PC-9 (cell line): Measurements from ENCODE around the gene FBXO2. TPM values are rescaled to one million over a fixed set of nuclear protein-coding genes. Genes with fewer than 3 reads are reported as not detected.
"Not testable (repeated sequence)": the region's sequence is repeated elsewhere in the genome, so short reads cannot be mapped to it uniquely, and the experiment has no call there.

Source experiments
- BruUV-seq: library from RNA; stranded (reverse); fragments of 400-500 nt; replicated peaks from 2 replicates; lab custom pipeline; 2021; lab: Mats Ljungman, UMichigan
- CTCF ChIA-PET: fragments of 300-600 bp; sonication (Branson Sonifier 250); formaldehyde crosslinking; loops from one replicate; lab custom pipeline; 2022; ENCODE audit warnings: antibody characterized with exemption; lab: Charles Lee
- POLR2A ChIA-PET: fragments of 300-600 bp; sonication (Branson Sonifier 250); formaldehyde crosslinking; loops from one replicate; lab custom pipeline; 2022; ENCODE audit warnings: antibody characterized with exemption; ENCODE audit not compliant: unreplicated experiment; lab: Charles Lee
- DNase-seq, 2 experiments: peaks; one replicate each; pipeline versions ENCODE4 v3.0.0 to v3.0.0-alpha.2; 2015 to 2022; ENCODE audit warnings: mixed read lengths in 1 of 2
- H2AFZ ChIP-seq: fragments of 200-600 bp; sonication (generic); 2 replicates; pipeline ENCODE4 v1.8.1; 2017; ENCODE audit warnings: antibody characterized with exemption
- H3F3A ChIP-seq: fragments of 200-600 bp; sonication (generic); 2 replicates; pipeline ENCODE4 v1.8.1; 2017; ENCODE audit warnings: antibody characterized with exemption, mild to moderate bottlenecking, low read depth; ENCODE audit not compliant: insufficient read depth
- H3K27ac ChIP-seq: fragments of 200-600 bp; sonication (generic); 2 replicates; pipeline ENCODE4 v1.6.1; 2016; ENCODE audit warnings: mixed run types
- H3K27me3 ChIP-seq: fragments of 200-600 bp; sonication (generic); 2 replicates; pipeline ENCODE4 v1.6.1; 2016; ENCODE audit warnings: low read depth, mixed run types; ENCODE audit not compliant: insufficient read depth
- H3K36me3 ChIP-seq: fragments of 200-600 bp; sonication (generic); 2 replicates; pipeline ENCODE4 v1.6.1; 2016; ENCODE audit warnings: low read depth, mixed run types
- H3K4me1 ChIP-seq: fragments of 200-600 bp; sonication (generic); replicated peaks from 2 replicates; pipeline ENCODE4 v1.6.1; 2016; ENCODE audit warnings: mixed run types; ENCODE audit not compliant: insufficient read depth
- H3K4me2 ChIP-seq: fragments of 200-600 bp; sonication (generic); 2 replicates; pipeline ENCODE4 v1.6.1; 2017; ENCODE audit warnings: mixed run types
- H3K4me3 ChIP-seq: fragments of 200-600 bp; sonication (generic); 2 replicates; pipeline ENCODE4 v1.6.1; 2016; ENCODE audit warnings: mixed run types
- H3K79me2 ChIP-seq: fragments of 200-600 bp; sonication (generic); 2 replicates; pipeline ENCODE4 v1.6.1; 2017; ENCODE audit warnings: low read depth, mixed run types
- H3K9me2 ChIP-seq: fragments of 200-600 bp; sonication (generic); 2 replicates; pipeline ENCODE4 v1.8.1; 2017; ENCODE audit warnings: mild to moderate bottlenecking; ENCODE audit not compliant: insufficient read depth
- H3K9me3 ChIP-seq: fragments of 200-600 bp; sonication (generic); 2 replicates; pipeline ENCODE4 v1.8.1; 2016; ENCODE audit warnings: low read depth; ENCODE audit not compliant: insufficient read depth
- H4K20me1 ChIP-seq: fragments of 200-600 bp; sonication (generic); 2 replicates; pipeline ENCODE4 v1.8.1; 2017; ENCODE audit not compliant: insufficient read depth
- EZH2 ChIP-seq: fragments of 200-600 bp; sonication (generic); IDR thresholded peaks from 2 replicates; pipeline ENCODE4 v1.8.0; 2017; ENCODE audit warnings: antibody characterized with exemption, low read depth
- intact Hi-C: fragments of 100-400 bp; cut with micrococcal nuclease; formaldehyde crosslinking; loops from one replicate; pipeline ENCODE4 v1.10.0; 2022; ENCODE audit not compliant: unreplicated experiment
- total RNA-seq: library from RNA; stranded (reverse); gene quantifications from 2 replicates; pipeline ENCODE4 v1.2.3, GENCODE V29; 2021
- TF ChIP-seq, protein P1 (sequence below): fragments of 200-600 bp; sonication (generic); conservative IDR thresholded peaks from 2 replicates; pipeline ENCODE4 v1.6.1; 2017; ENCODE audit warnings: mixed run types, antibody characterized with exemption, mild to moderate bottlenecking, moderate library complexity

Gene FBXO2
- total RNA-seq, 1 experiment from 2014 or later = 40.3 TPM

DNA sequence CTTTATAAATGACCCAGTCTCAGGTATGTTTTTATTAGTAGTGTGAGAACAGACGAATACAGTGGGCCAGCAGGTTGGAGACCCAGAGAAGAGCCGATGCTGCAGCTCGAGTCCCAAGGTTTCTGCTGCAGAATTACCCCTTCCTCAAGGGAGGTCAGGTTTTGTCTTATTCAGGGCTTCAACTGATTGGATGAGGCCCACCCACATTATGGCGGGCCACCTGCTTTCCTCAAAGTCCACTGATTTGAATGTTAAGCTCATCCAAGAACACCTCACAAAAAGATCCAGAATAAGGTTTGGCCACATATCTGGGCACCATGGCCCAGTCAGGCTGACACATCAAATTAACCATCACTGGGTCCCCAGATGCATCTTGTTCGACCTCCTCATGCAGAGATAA, 40.9 kb downstream of the FBXO2 start:
- Histone ChIP-seq H4K20me1 (no peaks in the 10 kb centered on the region), H3K4me3 (no peak overlapping the region), H3F3A (no peaks in the 10 kb centered on the region), H3K9me3 (no peaks in the 10 kb centered on the region), H2AFZ (no peak overlapping the region), H3K79me2 (no peaks in the 10 kb centered on the region), H3K27ac (no peak overlapping the region), H3K4me1 (no peaks in the 10 kb centered on the region), H3K27me3 (peaks cover 74% of the 10 kb centered on the region), H3K4me2 (no peak overlapping the region), H3K36me3 (no peaks in the 10 kb centered on the region), H3K9me2 (no peaks in the 10 kb centered on the region)
- ChIA-PET CTCF (no interaction called here), POLR2A (no interaction called here)
- no peak for TF ChIP-seq EZH2
- TF ChIP-seq, protein P1, sequence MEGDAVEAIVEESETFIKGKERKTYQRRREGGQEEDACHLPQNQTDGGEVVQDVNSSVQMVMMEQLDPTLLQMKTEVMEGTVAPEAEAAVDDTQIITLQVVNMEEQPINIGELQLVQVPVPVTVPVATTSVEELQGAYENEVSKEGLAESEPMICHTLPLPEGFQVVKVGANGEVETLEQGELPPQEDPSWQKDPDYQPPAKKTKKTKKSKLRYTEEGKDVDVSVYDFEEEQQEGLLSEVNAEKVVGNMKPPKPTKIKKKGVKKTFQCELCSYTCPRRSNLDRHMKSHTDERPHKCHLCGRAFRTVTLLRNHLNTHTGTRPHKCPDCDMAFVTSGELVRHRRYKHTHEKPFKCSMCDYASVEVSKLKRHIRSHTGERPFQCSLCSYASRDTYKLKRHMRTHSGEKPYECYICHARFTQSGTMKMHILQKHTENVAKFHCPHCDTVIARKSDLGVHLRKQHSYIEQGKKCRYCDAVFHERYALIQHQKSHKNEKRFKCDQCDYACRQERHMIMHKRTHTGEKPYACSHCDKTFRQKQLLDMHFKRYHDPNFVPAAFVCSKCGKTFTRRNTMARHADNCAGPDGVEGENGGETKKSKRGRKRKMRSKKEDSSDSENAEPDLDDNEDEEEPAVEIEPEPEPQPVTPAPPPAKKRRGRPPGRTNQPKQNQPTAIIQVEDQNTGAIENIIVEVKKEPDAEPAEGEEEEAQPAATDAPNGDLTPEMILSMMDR = no peak
- DNase-seq = no peak
- no TSS peak for BruUV-seq
- intact Hi-C loops = no loop called here

DNA sequence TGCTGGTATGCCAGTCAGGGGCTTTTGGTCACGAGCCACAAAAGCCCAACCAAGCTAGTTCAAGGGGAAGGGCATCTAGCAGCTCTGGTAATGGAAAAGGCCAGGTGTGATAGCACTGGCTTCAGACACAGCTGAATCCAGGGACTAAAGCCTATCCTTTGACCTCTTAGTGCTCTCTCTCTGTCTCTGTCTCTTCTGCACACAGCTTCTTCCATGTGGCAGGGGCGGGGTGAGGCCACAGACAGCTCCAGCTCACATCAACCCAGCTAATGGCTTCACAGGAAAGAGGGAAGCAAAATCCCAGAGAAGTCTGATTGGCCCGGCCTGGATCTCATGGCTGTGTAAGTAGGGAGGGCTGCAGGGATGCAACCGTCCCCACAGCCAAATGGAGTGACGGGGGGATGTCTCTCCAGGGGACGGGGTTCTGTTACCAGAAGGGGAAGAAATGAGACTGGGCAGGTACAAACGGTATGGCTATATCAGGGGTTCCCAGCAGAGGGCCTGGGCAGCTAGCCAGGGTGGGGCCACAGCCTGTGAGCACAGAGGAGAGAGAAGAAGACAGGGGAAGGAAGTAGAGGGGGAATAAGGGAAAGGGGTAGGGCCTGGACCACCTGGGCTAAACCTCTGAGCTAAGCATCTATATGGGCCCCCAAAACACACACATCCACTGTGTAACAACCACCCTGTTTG, 42.4 kb downstream of the FBXO2 start:
- H3K79me2 ChIP-seq = no peaks in the 10 kb centered on the region
- intact Hi-C loops = no loop called here
- no peak overlapping the region for H3K4me2 ChIP-seq
- ChIA-PET CTCF (no interaction called here), POLR2A (no interaction called here)
- no peaks in the 10 kb centered on the region for H3K36me3 ChIP-seq
- H3K9me3 ChIP-seq = no peaks in the 10 kb centered on the region
- H3K4me1 ChIP-seq = no peaks in the 10 kb centered on the region
- no peak overlapping the region for H2AFZ ChIP-seq
- no peak for DNase-seq
- TF ChIP-seq, protein P1 = no peak
- no peak for TF ChIP-seq EZH2
- no TSS peak for BruUV-seq
- no peaks in the 10 kb centered on the region for H4K20me1 ChIP-seq
- no peak overlapping the region for H3K27ac ChIP-seq
- H3F3A ChIP-seq = no peaks in the 10 kb centered on the region
- no peak overlapping the region for H3K4me3 ChIP-seq
- no peaks in the 10 kb centered on the region for H3K9me2 ChIP-seq
- peaks cover 71% of the 10 kb centered on the region for H3K27me3 ChIP-seq

DNA sequence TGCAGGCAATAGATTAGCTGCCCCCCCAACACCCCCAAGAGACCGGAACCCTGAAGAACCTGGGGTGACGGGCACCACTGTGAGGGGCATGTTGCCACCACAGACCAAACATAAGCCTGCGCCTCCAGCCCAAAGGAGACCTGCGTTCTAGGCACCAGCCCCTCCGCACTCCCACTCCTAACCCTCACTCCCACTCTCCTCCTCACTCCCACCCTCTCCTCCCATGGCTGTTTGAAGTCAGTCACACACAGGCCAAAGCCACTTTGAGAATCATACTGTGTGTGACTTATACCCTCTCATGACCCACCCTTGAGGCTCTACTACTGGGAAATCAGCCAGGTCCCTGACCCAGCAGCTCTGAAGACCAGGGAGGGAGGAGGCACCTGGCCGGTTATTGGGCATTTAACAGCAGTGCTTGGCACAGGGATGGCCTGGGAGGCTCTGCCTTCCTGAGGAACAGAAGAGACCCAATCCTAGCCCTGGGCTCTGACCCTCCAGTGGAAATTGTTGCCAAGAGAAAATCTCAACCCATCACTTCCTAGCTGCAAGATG, 43.5 kb downstream of the FBXO2 start:
- H3K36me3 ChIP-seq = no peaks in the 10 kb centered on the region
- H3K27me3 ChIP-seq = peaks cover 73% of the 10 kb centered on the region
- H3K4me1 ChIP-seq = no peaks in the 10 kb centered on the region
- ChIA-PET CTCF (no interaction called here), POLR2A (no interaction called here)
- H3K4me3 ChIP-seq = no peak overlapping the region
- DNase-seq = no peak
- no peaks in the 10 kb centered on the region for H3F3A ChIP-seq
- BruUV-seq = no TSS peak
- no peaks in the 10 kb centered on the region for H4K20me1 ChIP-seq
- H3K79me2 ChIP-seq = no peaks in the 10 kb centered on the region
- H3K9me3 ChIP-seq = no peaks in the 10 kb centered on the region
- no peak overlapping the region for H3K27ac ChIP-seq
- intact Hi-C loops = no loop called here
- no peak overlapping the region for H2AFZ ChIP-seq
- no peak overlapping the region for H3K4me2 ChIP-seq
- TF ChIP-seq, protein P1 = no peak
- no peak for TF ChIP-seq EZH2
- H3K9me2 ChIP-seq = no peaks in the 10 kb centered on the region

DNA sequence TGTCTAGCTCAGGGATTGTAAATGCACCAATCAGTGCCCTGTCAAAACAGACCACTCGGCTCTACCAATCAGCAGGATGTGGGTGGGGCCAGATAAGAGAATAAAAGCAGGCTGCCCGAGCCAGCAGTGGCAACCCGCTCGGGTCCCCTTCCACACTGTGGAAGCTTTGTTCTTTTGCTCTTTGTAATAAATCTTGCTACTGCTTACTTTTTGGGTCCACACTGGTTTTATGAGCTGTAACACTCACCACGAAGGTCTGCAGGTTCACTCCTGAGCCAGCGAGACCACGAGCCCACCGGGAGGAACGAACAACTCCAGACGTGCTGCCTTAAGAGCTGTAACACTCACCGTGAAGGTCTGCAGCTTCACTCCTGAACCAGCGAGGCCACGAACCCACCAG, 44.9 kb downstream of the FBXO2 start:
- H3K4me3 ChIP-seq, H3F3A ChIP-seq, BruUV-seq, H2AFZ ChIP-seq, H3K9me2 ChIP-seq, POLR2A ChIA-PET, H3K79me2 ChIP-seq, H4K20me1 ChIP-seq, H3K36me3 ChIP-seq, H3K27ac ChIP-seq, DNase-seq, H3K4me2 ChIP-seq, H3K9me3 ChIP-seq, intact Hi-C loops, H3K4me1 ChIP-seq: not testable (repeated sequence)
- H3K27me3 ChIP-seq = peaks cover 73% of the 10 kb centered on the region
- CTCF ChIA-PET = interaction anchor here (0.6 kb wide), 1 partner anchor 58 kb away, joined by 5 read pairs; no protein-coding TSS in a partner anchor

DNA sequence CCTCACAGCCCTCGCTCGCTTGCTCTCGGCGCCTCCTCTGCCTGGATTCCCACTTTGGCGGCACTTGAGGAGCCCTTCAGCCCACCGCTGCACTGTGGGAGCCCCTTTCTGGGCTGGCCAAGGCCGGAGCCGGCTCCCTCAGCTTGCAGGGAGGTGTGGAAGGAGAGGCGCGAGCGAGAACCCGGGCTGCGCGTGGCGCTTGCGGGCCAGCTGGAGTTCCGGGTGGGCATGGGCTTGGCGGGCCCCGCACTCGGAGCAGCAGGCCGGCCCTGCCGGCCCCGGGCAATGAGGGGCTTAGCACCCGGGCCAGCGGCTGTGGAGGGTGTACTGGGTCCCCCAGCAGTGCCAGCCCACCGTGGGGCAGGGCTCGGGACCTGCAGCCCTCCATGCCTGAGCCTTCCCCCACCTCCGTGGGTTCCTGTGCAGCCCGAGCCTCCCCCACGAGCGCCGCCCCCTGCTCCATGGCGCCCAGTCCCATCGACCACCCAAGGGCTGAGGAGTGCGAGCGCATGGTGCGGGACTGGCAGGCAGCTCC, 45.6 kb downstream of the FBXO2 start:
- H3K9me2 ChIP-seq, H3K36me3 ChIP-seq, H4K20me1 ChIP-seq, H3K4me3 ChIP-seq, BruUV-seq, H3K4me2 ChIP-seq, H3K9me3 ChIP-seq, DNase-seq, H3K79me2 ChIP-seq, intact Hi-C loops, H3K27ac ChIP-seq, H3K4me1 ChIP-seq, POLR2A ChIA-PET, H3F3A ChIP-seq, H2AFZ ChIP-seq: not testable (repeated sequence)
- peaks cover 74% of the 10 kb centered on the region for H3K27me3 ChIP-seq
- CTCF ChIA-PET = interaction anchor here (0.6 kb wide), 1 partner anchor 57 kb away, joined by 5 read pairs; no protein-coding TSS in a partner anchor
